PC-3 (cell line): ENCODE measurements around the gene STAT5B.

Source experiments
- EZH2phosphoT487 ChIP-seq: fragments of 300-600 bp; sonication (generic); IDR thresholded peaks from 2 replicates; pipeline ENCODE4 v1.6.1; 2018; ENCODE audit warnings: mild to moderate bottlenecking, antibody characterized with exemption, low read length, borderline replicate concordance
- TF ChIP-seq, protein P1 (sequence below): fragments of 300-600 bp; sonication (generic); conservative IDR thresholded peaks from 2 replicates; pipeline ENCODE4 v1.5.1; 2017; ENCODE audit warnings: antibody characterized with exemption, low read depth, mild to moderate bottlenecking, low read length

DNA sequence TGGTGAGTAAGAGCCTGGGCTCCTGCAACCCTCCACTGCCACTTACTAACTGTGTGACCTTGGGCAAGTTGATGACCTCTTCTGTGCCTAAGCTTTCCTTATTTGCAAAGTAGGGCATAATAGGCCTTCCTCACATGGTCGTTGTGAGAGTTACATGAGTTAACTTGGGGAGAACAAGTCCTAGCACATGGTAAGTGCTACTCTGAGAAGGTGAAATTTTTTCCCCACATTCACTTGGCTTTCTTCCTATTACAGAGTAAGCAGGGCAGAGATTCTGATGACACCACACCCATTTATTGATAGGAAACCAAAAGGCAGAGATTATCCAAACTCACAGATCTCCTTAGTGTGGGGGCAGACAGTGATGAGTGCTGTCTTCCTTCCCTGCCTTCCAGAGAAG lies 96.9 kb downstream of the STAT5B start:
- no peak for TF ChIP-seq EZH2phosphoT487
- TF ChIP-seq, protein P1, sequence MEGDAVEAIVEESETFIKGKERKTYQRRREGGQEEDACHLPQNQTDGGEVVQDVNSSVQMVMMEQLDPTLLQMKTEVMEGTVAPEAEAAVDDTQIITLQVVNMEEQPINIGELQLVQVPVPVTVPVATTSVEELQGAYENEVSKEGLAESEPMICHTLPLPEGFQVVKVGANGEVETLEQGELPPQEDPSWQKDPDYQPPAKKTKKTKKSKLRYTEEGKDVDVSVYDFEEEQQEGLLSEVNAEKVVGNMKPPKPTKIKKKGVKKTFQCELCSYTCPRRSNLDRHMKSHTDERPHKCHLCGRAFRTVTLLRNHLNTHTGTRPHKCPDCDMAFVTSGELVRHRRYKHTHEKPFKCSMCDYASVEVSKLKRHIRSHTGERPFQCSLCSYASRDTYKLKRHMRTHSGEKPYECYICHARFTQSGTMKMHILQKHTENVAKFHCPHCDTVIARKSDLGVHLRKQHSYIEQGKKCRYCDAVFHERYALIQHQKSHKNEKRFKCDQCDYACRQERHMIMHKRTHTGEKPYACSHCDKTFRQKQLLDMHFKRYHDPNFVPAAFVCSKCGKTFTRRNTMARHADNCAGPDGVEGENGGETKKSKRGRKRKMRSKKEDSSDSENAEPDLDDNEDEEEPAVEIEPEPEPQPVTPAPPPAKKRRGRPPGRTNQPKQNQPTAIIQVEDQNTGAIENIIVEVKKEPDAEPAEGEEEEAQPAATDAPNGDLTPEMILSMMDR, result no peak
